Motor neuron (in vitro differentiated cells): Measurements from ENCODE around the gene DARS1. TPM values are rescaled to one million over a fixed set of nuclear protein-coding genes. Genes with fewer than 3 reads are reported as not detected.

Experiments
- ATAC-seq, 8 experiments: fragments of 200-7000 bp; cut with Tn5 transposase; replicated peaks in 6 of 8; 2 replicates each; pipeline ENCODE4 v1.8.0; 2021; ENCODE audit warnings: mild to moderate bottlenecking in 8 of 8, moderate library complexity in 8 of 8
- H3K27ac ChIP-seq, 2 donors: fragments of 250-450 bp; sonication (Bioruptor Pico); 2 replicates each; pipeline ENCODE4 v1.9.0; 2021; ENCODE audit warnings: antibody characterized with exemption in 2 of 2, mild to moderate bottlenecking in 2 of 2, moderate library complexity in 1 of 2
- H3K4me1 ChIP-seq, 2 donors: fragments of 250-450 bp; sonication (Bioruptor Pico); replicated peaks in 1 of 2; 2 replicates each; pipeline ENCODE4 v1.6.1; 2021; ENCODE audit warnings: antibody characterized with exemption in 2 of 2, mild to moderate bottlenecking in 2 of 2, moderate library complexity in 1 of 2
- H3K4me3 ChIP-seq, 5 donors: fragments of 250-450 bp; sonication (Bioruptor Pico); 2 replicates each; pipeline ENCODE4 v1.9.0; 2021; ENCODE audit warnings: antibody characterized with exemption in 5 of 5, mild to moderate bottlenecking in 5 of 5, moderate library complexity in 4 of 5
- WGBS, 10 experiments: fragments of 450-650 bp; shearing (Covaris generic); methylation state at CpG; one replicate each; pipeline ENCODE4 v1.0.0; 2022; 5-methylcytosine and 5-hydroxymethylcytosine counted together
- in situ Hi-C, 9 experiments: fragments of 400-800 bp; cut with MboI; loops; one replicate each; pipeline ENCODE4 v1.15.0; 2021; ENCODE audit warnings: low sequenced_read_pairs in 9 of 9, low pct_unique_long_range_greater_than_20kb in 2 of 9; ENCODE audit not compliant: unreplicated experiment in 9 of 9
- total RNA-seq, 8 experiments: library from RNA; unstranded; fragments of 300-600 nt; gene quantifications; 2 replicates each; pipeline versions ENCODE4 v1.2.3 to v1.2.4, GENCODE V29; 2022

DARS1 gene
- total RNA-seq, 8 experiments from 2014 or later = 55.2 to 83.2 (median 63.1) TPM

GRCh38 chr2:136023416-136023815, 38.0 kb upstream of the DARS1 start:
- Histone ChIP-seq H3K27ac (no peak overlapping the region), H3K4me1 (peaks cover 37 to 41% of the 10 kb centered on the region in 2 donors), H3K4me3 (no peak overlapping the region)
- in situ Hi-C loops = no loop called here
- WGBS, 10 experiments = 0 to 100% (median 81%) methylated on average over 2 of the region's 2 CpGs; no CpG with 5 or more reads in 4 of the 10 experiments
- no peak for ATAC-seq

- no peak overlapping the region for H3K27ac ChIP-seq
- ATAC-seq = no peak
Measured at GRCh38 chr2:136022396-136023146, 37.1 kb upstream of the DARS1 start.

GRCh38 chr2:136021976-136022375, 36.5 kb upstream of the DARS1 start:
- ATAC-seq = no peak
- 20 to 100% (median 72%) methylated on average over 1 to 4 of the region's 4 CpGs; no CpG with 5 or more reads in 2 of the 10 experiments for WGBS, 10 experiments
- Histone ChIP-seq H3K4me1 (peaks cover 37 to 38% of the 10 kb centered on the region in 2 donors), H3K27ac (no peak overlapping the region), H3K4me3 (no peak overlapping the region)
- in situ Hi-C loops = no loop called here

More at GRCh38 chr2:136022396-136023146, 37.1 kb upstream of the DARS1 start:
- Histone ChIP-seq H3K4me1 (peaks cover 37 to 41% of the 10 kb centered on the region in 2 donors), H3K4me3 (no peak overlapping the region)
- 29 to 91% (median 75%) methylated on average over 1 to 3 of the region's 3 CpGs for WGBS, 10 experiments
- in situ Hi-C loops = no loop called here

- WGBS, 10 experiments = 13 to 94% (median 47%) methylated on average over 1 to 2 of the region's 2 CpGs; no CpG with 5 or more reads in 2 of the 10 experiments
- Histone ChIP-seq H3K27ac (no peak overlapping the region), H3K4me1 (peaks cover 42 to 44% of the 10 kb centered on the region in 2 donors), H3K4me3 (no peak overlapping the region)
- in situ Hi-C loops = no loop called here
- no peak for ATAC-seq
Measured at GRCh38 chr2:136021406-136021805, 36.0 kb upstream of the DARS1 start.

- 27 to 71% (median 55%) methylated on average over 1 to 2 of the region's 2 CpGs for WGBS, 10 experiments
- no peak for ATAC-seq
- Histone ChIP-seq H3K27ac (no peak overlapping the region), H3K4me3 (no peak overlapping the region), H3K4me1 (peaks cover 42 to 44% of the 10 kb centered on the region in 2 donors)
- in situ Hi-C loops = no loop called here
Measured at GRCh38 chr2:136020831-136021230, 35.4 kb upstream of the DARS1 start.

- Histone ChIP-seq H3K27ac (no peak overlapping the region), H3K4me1 (peaks cover 42 to 46% of the 10 kb centered on the region in 2 donors), H3K4me3 (no peak overlapping the region)
- in situ Hi-C loops = no loop called here
- 20 to 100% (median 80%) methylated on average over 2 to 6 of the region's 8 CpGs; no CpG with 5 or more reads in 3 of the 10 experiments for WGBS, 10 experiments
- ATAC-seq = no peak
Measured at GRCh38 chr2:136019825-136020224, 34.4 kb upstream of the DARS1 start.

- no peak for ATAC-seq
- 35 to 95% (median 86%) methylated on average over 2 to 5 of the region's 5 CpGs for WGBS, 10 experiments
- H3K4me1 ChIP-seq = peaks cover 40 to 46% of the 10 kb centered on the region in 2 donors
- in situ Hi-C loops = no loop called here
- no peak overlapping the region for H3K27ac ChIP-seq
- no peak overlapping the region for H3K4me3 ChIP-seq
Measured at GRCh38 chr2:136019306-136019705, 33.9 kb upstream of the DARS1 start.

- H3K27ac ChIP-seq = no peak overlapping the region
- no peak for ATAC-seq
- in situ Hi-C loops = no loop called here
- no peak overlapping the region for H3K4me3 ChIP-seq
- H3K4me1 ChIP-seq = peaks cover 46 to 47% of the 10 kb centered on the region in 2 donors
- WGBS, 10 experiments = 67 to 100% (median 98%) methylated on average over 1 to 7 of the region's 7 CpGs; no CpG with 5 or more reads in 1 of the 10 experiments
Measured at GRCh38 chr2:136017786-136018185, 32.4 kb upstream of the DARS1 start.

GRCh38 chr2:136016836-136017235, 31.4 kb upstream of the DARS1 start:
- Histone ChIP-seq H3K4me1 (peaks cover 41% of the 10 kb centered on the region in 2 donors), H3K4me3 (no peak overlapping the region), H3K27ac (no peak overlapping the region)
- ATAC-seq = no peak
- in situ Hi-C loops = no loop called here
- WGBS, 10 experiments = 22 to 77% (median 54%) methylated on average over 3 of the region's 3 CpGs; no CpG with 5 or more reads in 3 of the 10 experiments

GRCh38 chr2:136016427-136016826, 31.0 kb upstream of the DARS1 start:
- WGBS, 10 experiments = 0 to 67% (median 15%) methylated on average over 1 to 2 of the region's 2 CpGs; no CpG with 5 or more reads in 2 of the 10 experiments
- in situ Hi-C loops = no loop called here
- no peak overlapping the region for H3K4me3 ChIP-seq
- H3K4me1 ChIP-seq = peaks cover 37 to 40% of the 10 kb centered on the region in 2 donors
- no peak overlapping the region for H3K27ac ChIP-seq
- peak in 5 of 8 experiments; percentile 18 to 67 (median 60) for ATAC-seq

GRCh38 chr2:136015699-136016098, 30.3 kb upstream of the DARS1 start:
- in situ Hi-C loops = no loop called here
- peak in 2 of 8 experiments; percentile 52 to 58 for ATAC-seq
- 0 to 83% (median 50%) methylated on average over 1 of the region's 1 CpG; no CpG with 5 or more reads in 4 of the 10 experiments for WGBS, 10 experiments

GRCh38 chr2:136014411-136014810, 29.0 kb upstream of the DARS1 start:
- Histone ChIP-seq H3K27ac (no peak overlapping the region), H3K4me3 (no peak overlapping the region), H3K4me1 (peaks cover 40 to 53% of the 10 kb centered on the region in 2 donors)
- 0 to 100% (median 72%) methylated on average over 1 to 2 of the region's 2 CpGs; no CpG with 5 or more reads in 5 of the 10 experiments for WGBS, 10 experiments
- in situ Hi-C loops = no loop called here
- ATAC-seq = peak in 2 of 8 experiments; percentile 28 to 31

More at GRCh38 chr2:136015699-136016098, 30.3 kb upstream of the DARS1 start:
- Histone ChIP-seq H3K4me3 (no peak overlapping the region), H3K4me1 (peaks cover 32 to 42% of the 10 kb centered on the region in 2 donors), H3K27ac (peak overlapping the region in 1 of 2 donors; percentile 41)

- WGBS, 10 experiments = 0 to 65% (median 40%) methylated on average over 1 to 4 of the region's 4 CpGs; no CpG with 5 or more reads in 1 of the 10 experiments
- ATAC-seq = peak in 5 of 8 experiments; percentile 50 to 79 (median 62)
- Histone ChIP-seq H3K4me3 (no peak overlapping the region), H3K27ac (no peak overlapping the region), H3K4me1 (peaks cover 40 to 54% of the 10 kb centered on the region in 2 donors)
- in situ Hi-C loops = no loop called here
Measured at GRCh38 chr2:136013955-136014354, 28.5 kb upstream of the DARS1 start.
